ENCODE data around the gene DNAJC4. TPM values are rescaled to one million over a fixed set of nuclear protein-coding genes. Genes with fewer than 3 reads are reported as not detected.

DNAJC4 gene, protein sequence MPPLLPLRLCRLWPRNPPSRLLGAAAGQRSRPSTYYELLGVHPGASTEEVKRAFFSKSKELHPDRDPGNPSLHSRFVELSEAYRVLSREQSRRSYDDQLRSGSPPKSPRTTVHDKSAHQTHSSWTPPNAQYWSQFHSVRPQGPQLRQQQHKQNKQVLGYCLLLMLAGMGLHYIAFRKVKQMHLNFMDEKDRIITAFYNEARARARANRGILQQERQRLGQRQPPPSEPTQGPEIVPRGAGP
- total RNA-seq: 10 to 100 TPM; 22.5 to 26.2 TPM

DNA sequence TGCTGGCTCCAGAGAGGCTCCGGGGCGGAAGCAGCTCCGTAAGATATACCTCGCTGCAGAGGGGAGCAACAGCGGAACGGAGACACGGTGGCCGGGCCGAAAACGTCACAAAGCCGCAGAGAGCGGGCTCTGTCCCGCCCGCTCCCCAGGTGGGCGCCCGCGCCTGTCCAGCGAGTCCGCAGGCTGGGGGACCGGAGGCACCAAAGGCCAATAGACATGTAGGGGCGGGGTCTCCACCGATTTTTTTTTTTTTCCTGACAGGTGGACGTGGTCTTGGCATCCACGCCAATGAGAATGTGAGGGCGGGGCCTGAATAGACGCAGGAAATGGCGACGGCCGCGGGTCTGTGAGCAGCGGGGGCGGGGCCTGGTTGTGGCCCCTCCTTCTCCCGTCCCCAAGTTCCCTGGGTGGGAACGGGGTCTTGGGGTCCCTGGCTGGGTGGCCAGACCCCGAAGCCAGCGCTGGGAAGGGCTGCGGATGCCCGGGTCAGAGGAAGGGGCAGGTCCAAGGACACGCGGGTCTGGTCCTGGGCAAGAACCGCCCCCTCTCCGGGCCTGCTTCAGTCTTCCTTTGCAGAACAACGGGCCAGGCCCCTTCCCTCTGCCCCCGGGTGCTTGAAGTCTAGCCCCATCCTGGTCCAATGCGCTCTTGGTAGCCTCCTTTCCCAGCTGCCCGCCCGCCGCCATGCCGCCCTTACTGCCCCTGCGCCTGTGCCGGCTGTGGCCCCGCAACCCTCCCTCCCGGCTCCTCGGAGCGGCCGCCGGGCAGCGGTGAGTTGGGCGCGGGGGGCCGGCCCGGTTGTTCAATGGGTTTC, at the start of gene DNAJC4:
TSS of gene DNAJC4 (plus strand) at position 378 of the 814 bp plus-strand sequence. CDS start at position 685, 307 bp downstream.
- intact Hi-C loops (cut with micrococcal nuclease): loop anchor here (1.0 kb wide), 2 partner anchors 11 to 23 kb away; partner anchors contain the start of gene FKBP2
- ChIA-PET POLR2A (no interaction called here), CTCF (no interaction called here)
- Mint-ChIP-seq H3K4me1 (ENCODE audit: low read depth) (peaks cover 33% of the 10 kb centered on the region), H3K27ac (peak within 1 kb of the TSS; percentile 80), H3K4me3 (peak within 1 kb of the TSS; percentile 79), H3K27me3 (no peaks in the 10 kb centered on the region), H3K9me3 (no peaks in the 10 kb centered on the region), H3K36me3 (peaks cover 7% of the 10 kb centered on the region)
- peak; percentile 92 for DNase-seq

DNA sequence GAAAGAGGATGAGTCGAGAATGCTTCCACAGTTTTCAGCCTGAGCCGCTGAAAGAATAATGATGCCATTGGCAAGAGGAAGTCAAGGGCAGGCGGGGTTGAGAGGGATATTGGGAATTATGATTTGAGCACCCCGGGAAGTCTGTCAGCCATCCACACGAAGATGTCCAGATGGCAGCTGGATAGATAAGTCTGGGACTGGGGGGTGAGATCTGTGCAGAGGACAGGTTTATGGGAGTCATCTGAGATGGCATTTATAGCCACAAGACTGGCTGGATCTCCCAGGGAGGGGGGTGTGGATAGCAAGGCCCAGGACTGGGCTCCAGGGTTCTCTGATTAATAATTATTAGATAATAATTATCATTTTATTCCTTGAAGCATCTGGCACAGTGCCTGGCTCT, 49.5 kb upstream of the DNAJC4 start:
- POLR2A ChIA-PET: interaction anchor here (0.8 to 1.4 kb wide), 2 partner anchors 14 to 43 kb away, joined by 4 to 6 read pairs; no protein-coding TSS in a partner anchor
- no peak for DNase-seq
- Mint-ChIP-seq H3K4me3 (no peak overlapping the region), H3K36me3 (peaks cover 1% of the 10 kb centered on the region), H3K27ac (no peak overlapping the region), H3K9me3 (no peaks in the 10 kb centered on the region), H3K27me3 (no peaks in the 10 kb centered on the region), H3K4me1 (ENCODE audit: low read depth) (peaks cover 45% of the 10 kb centered on the region)
- intact Hi-C loops (cut with micrococcal nuclease): no loop called here
- CTCF ChIA-PET: interaction anchor here (1.0 to 1.3 kb wide), 2 partner anchors 181 to 259 kb away, joined by 3 to 4 read pairs; no protein-coding TSS in a partner anchor

DNA sequence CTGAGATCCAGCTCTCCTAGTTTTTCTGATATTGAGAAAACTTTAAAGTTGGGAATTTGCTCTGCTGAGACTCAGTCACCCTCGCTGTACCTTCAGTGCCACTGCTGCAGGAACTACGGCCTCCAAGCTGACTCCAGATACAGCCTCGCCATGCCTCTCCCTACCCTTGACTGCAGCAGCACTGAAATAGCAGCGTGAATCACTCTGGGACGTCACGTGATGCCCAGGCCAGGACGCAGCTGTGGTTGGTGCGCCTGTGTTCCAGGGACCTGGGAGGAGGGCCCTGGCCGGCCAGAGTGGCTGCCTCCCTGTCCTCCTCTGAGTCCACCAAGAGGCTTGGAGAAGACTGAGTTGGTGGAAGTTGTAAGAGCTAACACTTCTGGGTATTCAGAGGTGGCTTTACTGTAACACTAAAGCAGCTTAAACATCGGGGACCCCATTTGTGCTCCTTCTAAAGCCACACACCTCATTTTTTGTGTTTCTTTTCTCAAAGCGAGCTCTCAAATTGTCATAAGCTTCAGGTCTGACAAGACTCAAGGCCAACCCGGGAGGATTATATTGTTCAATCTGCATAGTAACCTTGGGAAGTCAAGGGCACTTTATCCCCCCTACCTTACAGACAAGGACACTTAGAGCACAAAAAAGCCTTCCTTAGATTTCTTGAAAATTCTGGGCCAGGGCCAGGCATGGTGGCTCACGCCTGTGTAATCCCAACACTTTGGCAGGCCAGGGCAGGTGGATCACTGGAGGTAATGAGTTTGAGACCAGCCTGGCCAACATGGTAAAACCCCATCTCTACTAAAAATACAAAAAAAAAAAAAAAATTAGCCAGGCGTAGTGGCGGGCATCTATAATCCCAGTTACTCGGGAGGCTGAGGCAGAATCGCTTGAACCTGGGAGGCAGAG, 48.6 kb upstream of the DNAJC4 start:
- intact Hi-C loops (cut with micrococcal nuclease): no loop called here
- H3K27me3 Mint-ChIP-seq: no peaks in the 10 kb centered on the region
- no peak overlapping the region for H3K27ac Mint-ChIP-seq
- H3K36me3 Mint-ChIP-seq: peaks cover 3% of the 10 kb centered on the region
- POLR2A ChIA-PET: interaction anchor here (0.8 to 1.4 kb wide), 2 partner anchors 15 to 42 kb away, joined by 4 to 6 read pairs; no protein-coding TSS in a partner anchor
- DNase-seq: peak; percentile 68
- CTCF ChIA-PET: interaction anchor here (1.0 to 1.3 kb wide), 4 partner anchors 29 to 260 kb away, joined by 3 to 4 read pairs (median 4); no protein-coding TSS in a partner anchor
- no peak overlapping the region for H3K4me3 Mint-ChIP-seq
- no peaks in the 10 kb centered on the region for H3K9me3 Mint-ChIP-seq
- H3K4me1 Mint-ChIP-seq (ENCODE audit: low read depth): peaks cover 41% of the 10 kb centered on the region

DNA sequence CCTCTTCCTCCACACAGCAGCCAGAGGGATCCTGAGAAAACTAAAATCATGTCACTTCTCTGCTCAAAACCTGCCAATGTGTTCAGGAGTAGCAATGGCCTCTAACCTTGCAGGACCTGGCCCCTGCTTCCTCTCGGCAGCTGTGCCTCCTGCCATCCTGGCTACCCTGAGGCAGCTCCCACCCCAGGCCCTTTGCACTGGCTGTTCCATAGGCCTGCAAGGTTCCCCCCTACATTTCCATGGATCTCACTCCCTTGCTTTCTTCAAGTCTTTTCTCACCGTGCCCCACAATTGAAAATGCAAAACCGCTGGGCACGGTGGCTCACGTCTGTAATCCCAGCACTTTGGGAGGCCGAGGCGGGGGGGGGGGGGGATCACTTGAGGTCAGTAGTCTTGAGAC, 46.5 kb upstream of the DNAJC4 start:
- no peaks in the 10 kb centered on the region for H3K9me3 Mint-ChIP-seq
- H3K27me3 Mint-ChIP-seq: no peaks in the 10 kb centered on the region
- DNase-seq: no peak
- intact Hi-C loops (cut with micrococcal nuclease): loop anchor here (2.0 kb wide), 1 partner anchor 17 kb away; the partner anchor contains the start of gene MACROD1
- peak overlapping the region; percentile 17 for H3K4me3 Mint-ChIP-seq
- peaks cover 8% of the 10 kb centered on the region for H3K36me3 Mint-ChIP-seq
- H3K4me1 Mint-ChIP-seq (ENCODE audit: low read depth): peaks cover 29% of the 10 kb centered on the region
- POLR2A ChIA-PET: interaction anchor here (2.8 to 5.7 kb wide), 2 partner anchors 9 to 22 kb away, joined by 12 to 111 read pairs; partner anchors contain the start of gene FERMT3
- CTCF ChIA-PET: interaction anchor here (0.5 to 6.2 kb wide), 5 partner anchors 9 to 78 kb away, joined by 3 to 54 read pairs (median 6); partner anchors contain the start of gene FERMT3
- H3K27ac Mint-ChIP-seq: no peak overlapping the region

DNA sequence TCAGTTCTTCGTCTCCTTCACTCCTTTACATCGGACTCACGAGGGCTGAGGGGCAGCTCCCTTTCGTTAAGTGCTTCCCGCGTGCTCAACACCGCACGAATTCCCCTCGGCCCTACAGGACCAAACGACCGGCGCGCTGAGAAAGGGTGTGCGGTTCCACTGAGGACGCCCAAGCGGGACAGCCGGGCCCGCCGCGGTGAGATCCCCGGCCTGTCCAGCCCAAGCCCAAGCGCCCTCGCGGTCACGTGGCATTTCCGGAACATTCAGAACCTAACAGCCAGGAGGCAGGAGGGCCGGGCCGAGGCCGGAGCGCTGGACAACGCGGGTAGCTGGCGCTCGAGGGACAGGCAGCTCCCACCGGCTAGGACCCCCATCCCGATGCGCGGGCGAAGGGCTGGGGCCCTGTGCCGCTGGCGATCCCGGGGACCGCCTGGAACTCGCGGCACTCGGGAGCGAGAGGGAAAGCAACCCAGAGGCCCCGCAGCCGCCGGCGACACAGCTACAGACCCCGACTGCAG, 45.1 kb upstream of the DNAJC4 start:
- CTCF ChIA-PET: interaction anchor here (0.7 to 6.2 kb wide), 7 partner anchors 11 to 184 kb away, joined by 3 to 54 read pairs (median 5); partner anchors contain the start of genes FERMT3, NUDT22 and TRPT1
- Mint-ChIP-seq H3K27ac (peak overlapping the region; percentile 96), H3K4me1 (ENCODE audit: low read depth) (peaks cover 35% of the 10 kb centered on the region), H3K4me3 (peak overlapping the region; percentile 91), H3K9me3 (no peaks in the 10 kb centered on the region), H3K27me3 (no peaks in the 10 kb centered on the region), H3K36me3 (peaks cover 13% of the 10 kb centered on the region)
- peak; percentile 54 for DNase-seq
- intact Hi-C loops (cut with micrococcal nuclease): loop anchor here (1.0 to 2.0 kb wide), 5 partner anchors 18 to 120 kb away; partner anchors contain the start of genes ESRRA, FKBP2, MACROD1 and NUDT22
- POLR2A ChIA-PET: interaction anchor here (0.6 to 5.7 kb wide), 15 partner anchors 10 to 211 kb away, joined by 3 to 111 read pairs (median 6); partner anchors contain the start of genes COX8A, FERMT3, FKBP2 and MACROD1

DNA sequence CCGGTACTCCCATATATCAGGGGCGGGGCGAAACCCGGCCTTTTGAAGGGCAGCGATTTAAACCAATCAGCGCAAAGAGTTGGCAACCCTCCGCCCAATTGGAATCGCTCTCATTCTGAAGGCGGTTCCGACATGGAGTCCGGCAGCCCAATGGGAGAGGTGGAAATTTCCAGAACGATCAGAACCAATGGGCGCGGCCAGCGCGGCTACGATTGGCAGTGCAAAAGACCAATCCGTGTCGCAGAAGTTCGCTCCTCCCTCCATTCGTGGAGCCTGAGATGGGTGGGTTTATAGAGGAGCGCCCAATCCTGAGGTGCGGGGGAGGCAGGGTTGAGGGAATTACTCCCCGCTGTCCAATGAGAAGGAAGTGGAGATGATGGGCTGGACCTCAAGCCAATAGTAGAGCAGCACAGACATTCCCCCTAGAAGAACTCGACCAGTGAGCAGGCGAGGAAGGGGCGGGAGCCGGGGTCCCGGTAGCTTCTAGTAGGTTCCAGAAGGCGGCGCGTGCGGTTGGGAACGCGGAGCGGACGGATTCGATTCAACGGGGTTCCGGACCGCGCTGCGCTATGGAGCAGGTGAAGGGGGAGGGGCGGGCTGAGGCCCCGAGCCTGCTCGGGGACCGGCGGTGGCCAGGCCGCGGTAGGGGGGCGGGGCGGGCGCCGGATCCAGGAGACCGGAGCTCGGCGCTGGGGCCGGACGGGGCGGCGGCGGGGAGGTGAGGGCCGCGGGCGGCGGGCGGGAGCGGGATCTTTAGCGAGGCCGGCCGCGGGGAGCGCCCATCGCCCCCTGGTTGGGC, 44.5 kb upstream of the DNAJC4 start, which contains the start of gene STIP1:
TSS of gene STIP1 (plus strand) at position 479 of the 799 bp plus-strand sequence. CDS start at position 570, 91 bp downstream.
- peak; percentile 99 for DNase-seq
- no peaks in the 10 kb centered on the region for H3K27me3 Mint-ChIP-seq
- CTCF ChIA-PET: interaction anchor here (0.7 to 6.2 kb wide), 7 partner anchors 11 to 185 kb away, joined by 3 to 54 read pairs (median 5); partner anchors contain the start of genes FERMT3, NUDT22 and TRPT1
- intact Hi-C loops (cut with micrococcal nuclease): loop anchor here (1.0 to 2.0 kb wide), 5 partner anchors 19 to 119 kb away; partner anchors contain the start of genes ESRRA, FKBP2, MACROD1 and NUDT22
- H3K4me3 Mint-ChIP-seq: peak within 1 kb of the TSS; percentile 91
- POLR2A ChIA-PET: interaction anchor here (0.6 to 5.7 kb wide), 16 partner anchors 11 to 867 kb away, joined by 3 to 111 read pairs (median 8); partner anchors contain the start of genes COX8A, FERMT3, FKBP2 and MACROD1
- H3K4me1 Mint-ChIP-seq (ENCODE audit: low read depth): peaks cover 42% of the 10 kb centered on the region
- H3K9me3 Mint-ChIP-seq: no peaks in the 10 kb centered on the region
- peaks cover 15% of the 10 kb centered on the region for H3K36me3 Mint-ChIP-seq
- peak within 1 kb of the TSS; percentile 96 for H3K27ac Mint-ChIP-seq

DNA sequence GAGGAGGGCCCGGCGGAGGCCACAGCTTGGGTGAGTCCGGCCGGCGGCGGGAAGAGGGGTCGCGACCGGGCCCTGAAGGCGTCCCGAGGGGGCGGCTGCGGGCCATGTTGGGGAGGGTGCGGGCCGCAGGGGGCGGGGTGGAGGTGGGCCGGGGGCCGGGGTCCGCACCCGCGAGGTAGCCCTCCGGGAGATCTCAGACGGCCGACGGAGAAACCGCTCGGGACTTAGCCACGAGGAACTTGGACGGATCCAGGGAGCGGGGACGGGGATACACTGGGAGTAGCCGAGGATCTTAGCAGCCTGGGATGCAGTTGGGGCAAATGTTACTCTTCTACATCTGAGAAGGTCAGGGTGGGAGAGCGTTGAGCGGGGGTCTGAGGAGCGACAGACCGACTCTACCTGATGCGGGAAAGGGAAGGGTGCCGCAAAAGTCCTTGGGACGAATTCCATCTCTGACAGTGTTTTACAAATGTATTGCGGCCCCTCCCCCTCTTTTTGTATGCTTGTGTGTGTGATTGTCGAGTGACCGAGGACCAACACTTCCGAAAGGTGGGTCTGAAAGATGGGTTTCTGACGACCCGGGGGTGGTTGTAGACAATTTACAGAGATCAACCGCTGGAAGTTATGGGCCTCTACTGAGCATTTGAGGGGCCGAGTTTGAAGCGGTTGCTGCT, 43.7 kb upstream of the DNAJC4 start:
- ChIA-PET CTCF (interaction anchor here (0.9 to 6.2 kb wide), 8 partner anchors 12 to 118 kb away, joined by 3 to 54 read pairs (median 5); partner anchors contain the start of genes ESRRA, FERMT3, MACROD1 and NUDT22), POLR2A (interaction anchor here (0.7 to 5.7 kb wide), 12 partner anchors 10 to 319 kb away, joined by 3 to 111 read pairs (median 4); partner anchors contain the start of genes FERMT3, MACROD1, NUDT22 and PPP1R14B)
- no peaks in the 10 kb centered on the region for H3K9me3 Mint-ChIP-seq
- H3K4me3 Mint-ChIP-seq: no peak overlapping the region
- H3K27ac Mint-ChIP-seq: no peak overlapping the region
- H3K36me3 Mint-ChIP-seq: peaks cover 15% of the 10 kb centered on the region
- peaks cover 39% of the 10 kb centered on the region for H3K4me1 Mint-ChIP-seq (ENCODE audit: low read depth)
- intact Hi-C loops (cut with micrococcal nuclease): loop anchor here (1.0 kb wide), 1 partner anchor 21 kb away; no protein-coding TSS in a partner anchor
- no peaks in the 10 kb centered on the region for H3K27me3 Mint-ChIP-seq
- DNase-seq: peak; percentile 72

DNA sequence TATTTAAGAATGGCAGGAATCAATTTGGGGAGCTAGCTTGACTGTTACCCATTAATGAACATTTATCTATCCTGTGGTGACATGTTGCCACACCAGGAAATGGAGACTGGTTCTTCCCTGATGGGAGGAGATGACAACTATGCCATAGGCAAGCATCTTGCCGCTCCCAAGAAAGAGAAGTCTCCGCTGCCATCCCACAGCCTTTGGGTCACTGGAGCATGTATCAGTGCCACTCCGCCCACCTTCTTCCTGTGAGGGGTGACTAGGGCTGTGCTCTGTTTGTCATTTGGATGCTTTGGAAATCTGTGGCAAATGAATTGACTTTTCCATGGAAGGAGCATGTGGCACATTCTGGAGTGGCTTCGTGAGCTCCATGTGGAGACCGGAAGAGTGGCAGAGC, 37.9 kb upstream of the DNAJC4 start:
- DNase-seq: no peak
- POLR2A ChIA-PET: no interaction called here
- H3K27ac Mint-ChIP-seq: no peak overlapping the region
- CTCF ChIA-PET: interaction anchor here (1.4 kb wide), 1 partner anchor 12 kb away, joined by 4 read pairs; no protein-coding TSS in a partner anchor
- peaks cover 58% of the 10 kb centered on the region for H3K36me3 Mint-ChIP-seq
- no peaks in the 10 kb centered on the region for H3K9me3 Mint-ChIP-seq
- H3K27me3 Mint-ChIP-seq: no peaks in the 10 kb centered on the region
- H3K4me1 Mint-ChIP-seq (ENCODE audit: low read depth): peaks cover 30% of the 10 kb centered on the region
- H3K4me3 Mint-ChIP-seq: no peak overlapping the region
- intact Hi-C loops (cut with micrococcal nuclease): no loop called here

DNA sequence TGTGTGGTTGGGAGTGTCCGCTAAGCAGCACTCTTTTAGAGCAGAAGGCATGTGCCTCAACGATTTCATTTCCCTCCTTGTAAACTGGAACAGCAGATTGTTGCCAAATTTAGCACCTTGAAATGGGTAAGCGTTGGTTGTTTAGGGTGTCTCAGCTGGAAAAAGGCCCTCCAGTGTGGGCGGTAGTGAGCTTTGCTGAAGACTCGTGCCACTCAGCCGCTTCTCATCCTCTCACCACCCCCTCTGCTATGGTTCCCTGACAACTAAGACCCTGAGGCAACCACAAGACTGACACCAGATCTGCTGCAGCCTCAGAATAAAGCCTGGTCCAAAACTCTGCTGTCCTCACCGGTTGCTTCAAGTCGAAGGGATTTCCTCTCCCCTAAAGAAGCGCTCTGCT, 33.7 kb upstream of the DNAJC4 start:
- H3K9me3 Mint-ChIP-seq: no peaks in the 10 kb centered on the region
- H3K4me3 Mint-ChIP-seq: no peak overlapping the region
- ChIA-PET POLR2A (interaction anchor here (1.0 kb wide), 1 partner anchor 9 kb away, joined by 3 read pairs; no protein-coding TSS in a partner anchor), CTCF (interaction anchor here (2.6 kb wide), 1 partner anchor 8 kb away, joined by 10 read pairs; no protein-coding TSS in a partner anchor)
- peaks cover 67% of the 10 kb centered on the region for H3K36me3 Mint-ChIP-seq
- DNase-seq: no peak
- intact Hi-C loops (cut with micrococcal nuclease): no loop called here
- H3K27ac Mint-ChIP-seq: peak overlapping the region; percentile 56
- H3K27me3 Mint-ChIP-seq: no peaks in the 10 kb centered on the region
- H3K4me1 Mint-ChIP-seq (ENCODE audit: low read depth): peaks cover 11% of the 10 kb centered on the region
